ENCODE results near the gene HPS1. TPM values are rescaled to one million over a fixed set of nuclear protein-coding genes. Genes with fewer than 3 reads are reported as not detected.

Gene HPS1
- total RNA-seq, 2 experiments from 2014 or later, result 53.2 to 68.7 TPM

- Histone ChIP-seq H2AFZ (ENCODE audit: low read length) (no peak overlapping the region), H3K4me3 (ENCODE audit: low read depth, low read length, poor library complexity, severe bottlenecking) (no peak overlapping the region), H3K9me3 (ENCODE audit: low read length) (peaks cover 5% of the 10 kb centered on the region; the same call in 1 of the 2 replicates), H3K36me3 (ENCODE audit: insufficient read depth, low read length) (peaks cover 64% of the 10 kb centered on the region), H3K4me1 (ENCODE audit: insufficient read depth, low read length, poor library complexity, severe bottlenecking) (no peaks in the 10 kb centered on the region), H3K27ac (ENCODE audit: low read depth, low read length, poor library complexity, severe bottlenecking) (no peak overlapping the region), H3K79me2 (ENCODE audit: insufficient read depth, low read depth, low read length) (no peaks in the 10 kb centered on the region), H3K4me2 (ENCODE audit: low read length) (no peak overlapping the region), H3K9me2 (ENCODE audit: insufficient read depth, low read length) (no peaks in the 10 kb centered on the region), H4K20me1 (ENCODE audit: insufficient read depth, low read length) (no peaks in the 10 kb centered on the region)
- intact Hi-C loops (cut with micrococcal nuclease; ENCODE audit: unreplicated experiment), result loop anchor here (5.0 kb wide), 1 partner anchor 233 kb away; no protein-coding TSS in a partner anchor
- POLR2A ChIA-PET, result no interaction called here
- CTCF ChIA-PET (ENCODE audit: unreplicated experiment), result interaction anchor here (1.3 kb wide), 1 partner anchor 116 kb away, joined by 4 read pairs; no protein-coding TSS in a partner anchor
- no TSS peak for BruUV-seq (replicated peaks)
- TF ChIP-seq, protein P1, sequence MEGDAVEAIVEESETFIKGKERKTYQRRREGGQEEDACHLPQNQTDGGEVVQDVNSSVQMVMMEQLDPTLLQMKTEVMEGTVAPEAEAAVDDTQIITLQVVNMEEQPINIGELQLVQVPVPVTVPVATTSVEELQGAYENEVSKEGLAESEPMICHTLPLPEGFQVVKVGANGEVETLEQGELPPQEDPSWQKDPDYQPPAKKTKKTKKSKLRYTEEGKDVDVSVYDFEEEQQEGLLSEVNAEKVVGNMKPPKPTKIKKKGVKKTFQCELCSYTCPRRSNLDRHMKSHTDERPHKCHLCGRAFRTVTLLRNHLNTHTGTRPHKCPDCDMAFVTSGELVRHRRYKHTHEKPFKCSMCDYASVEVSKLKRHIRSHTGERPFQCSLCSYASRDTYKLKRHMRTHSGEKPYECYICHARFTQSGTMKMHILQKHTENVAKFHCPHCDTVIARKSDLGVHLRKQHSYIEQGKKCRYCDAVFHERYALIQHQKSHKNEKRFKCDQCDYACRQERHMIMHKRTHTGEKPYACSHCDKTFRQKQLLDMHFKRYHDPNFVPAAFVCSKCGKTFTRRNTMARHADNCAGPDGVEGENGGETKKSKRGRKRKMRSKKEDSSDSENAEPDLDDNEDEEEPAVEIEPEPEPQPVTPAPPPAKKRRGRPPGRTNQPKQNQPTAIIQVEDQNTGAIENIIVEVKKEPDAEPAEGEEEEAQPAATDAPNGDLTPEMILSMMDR (conservative IDR thresholded peaks at IDR 0.05; ENCODE audit: low read length), result no peak
- TF ChIP-seq EZH2phosphoT487 (IDR thresholded peaks at IDR 0.05; ENCODE audit: borderline replicate concordance, low read depth, low read length), result no peak
- no peak for DNase-seq (ENCODE audit: low spot score)
Observed at GRCh38 chr10:98429320-98430072, 17.2 kb downstream of the HPS1 start.

DNA sequence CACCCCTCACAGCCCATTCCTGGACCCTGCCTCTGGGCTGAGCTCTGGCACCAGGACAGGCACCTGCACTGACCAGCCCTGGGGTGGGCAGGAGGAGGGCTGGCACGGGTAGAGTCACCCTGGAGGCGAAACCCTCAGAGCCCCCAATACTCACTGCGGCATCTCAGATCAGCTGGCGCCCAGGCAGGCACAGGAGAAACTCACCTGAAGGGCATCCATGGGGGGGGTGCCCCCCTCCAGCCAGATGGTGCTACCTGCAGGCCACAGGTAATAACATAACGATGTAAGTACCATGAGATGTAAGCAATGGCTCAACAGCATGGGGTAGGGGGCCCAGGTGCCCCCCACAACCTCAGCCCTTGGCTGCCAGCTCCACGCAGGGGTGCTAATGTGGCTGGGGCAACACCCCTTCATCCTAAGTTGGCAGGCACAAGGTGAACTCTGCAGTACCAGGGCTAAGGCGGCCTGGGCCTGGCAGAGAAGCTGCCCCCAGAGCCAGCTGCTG is 19.7 kb downstream of the HPS1 start:
- BruUV-seq (replicated peaks), result no TSS peak
- Histone ChIP-seq H3K4me1 (ENCODE audit: insufficient read depth, low read length, poor library complexity, severe bottlenecking) (no peaks in the 10 kb centered on the region), H3K4me3 (ENCODE audit: low read depth, low read length, poor library complexity, severe bottlenecking) (no peak overlapping the region), H3K4me2 (ENCODE audit: low read length) (no peak overlapping the region), H4K20me1 (ENCODE audit: insufficient read depth, low read length) (no peaks in the 10 kb centered on the region), H3K79me2 (ENCODE audit: insufficient read depth, low read depth, low read length) (no peaks in the 10 kb centered on the region), H3K36me3 (ENCODE audit: insufficient read depth, low read length) (peaks cover 44% of the 10 kb centered on the region), H3K9me2 (ENCODE audit: insufficient read depth, low read length) (no peaks in the 10 kb centered on the region), H3K27ac (ENCODE audit: low read depth, low read length, poor library complexity, severe bottlenecking) (no peak overlapping the region), H2AFZ (ENCODE audit: low read length) (no peak overlapping the region), H3K9me3 (ENCODE audit: low read length) (peaks cover 4% of the 10 kb centered on the region; the same call in 1 of the 2 replicates)
- intact Hi-C loops (cut with micrococcal nuclease; ENCODE audit: unreplicated experiment), result loop anchor here (5.0 kb wide), 1 partner anchor 235 kb away; no protein-coding TSS in a partner anchor
- ChIA-PET CTCF (ENCODE audit: unreplicated experiment) (no interaction called here), POLR2A (interaction anchor here (0.8 kb wide), 1 partner anchor 259 kb away, joined by 3 read pairs; no protein-coding TSS in a partner anchor)
- no peak for DNase-seq (ENCODE audit: low spot score)
- TF ChIP-seq EZH2phosphoT487 (IDR thresholded peaks at IDR 0.05; ENCODE audit: borderline replicate concordance, low read depth, low read length), result no peak
- TF ChIP-seq, protein P1 (conservative IDR thresholded peaks at IDR 0.05; ENCODE audit: low read length), result no peak

Measured in OCI-LY7 (cell line).